HG02588 (cell line): ENCODE data around the gene GBF1.
"Not testable (repeated sequence)": the region's sequence is repeated elsewhere in the genome, so short reads cannot be mapped to it uniquely, and the experiment has no call there.

Experiments used
- ATAC-seq: cut with Tn5 transposase; IDR thresholded peaks from one replicate; pipeline ENCODE4 v1.9.1; 2021; ENCODE audit warnings: mild to moderate bottlenecking, moderate library complexity; ENCODE audit not compliant: unreplicated experiment

The GBF1 gene

GRCh38 chr10:102233997-102234396, 11.3 kb upstream of the GBF1 start:
- no peak for ATAC-seq

GRCh38 chr10:102234888-102235597, 10.3 kb upstream of the GBF1 start:
- ATAC-seq, result no peak

GRCh38 chr10:102235598-102235920, 9.8 kb upstream of the GBF1 start:
- no peak for ATAC-seq

- no peak for ATAC-seq
These were observed 9.3 kb upstream of the GBF1 start for GRCh38 chr10:102236006-102236405.

GRCh38 chr10:102237711-102238252, 7.5 kb upstream of the GBF1 start:
- ATAC-seq, result no peak

- ATAC-seq, result no peak
These were observed 4.8 kb upstream of the GBF1 start for GRCh38 chr10:102240467-102241031.

- no peak for ATAC-seq
These were observed 4.3 kb upstream of the GBF1 start for GRCh38 chr10:102241032-102241443.

- peak; percentile 36 for ATAC-seq
These were observed 3.8 kb upstream of the GBF1 start, which contains the start of gene PITX3 for GRCh38 chr10:102241444-102242117. PITX3 (minus strand) TSS chr10:102241512; CDS start chr10:102232080, 9,432 bp downstream.

GRCh38 chr10:102242118-102242485, 3.2 kb upstream of the GBF1 start:
- ATAC-seq, result no peak

GRCh38 chr10:102243309-102243708, 2.0 kb upstream of the GBF1 start:
- ATAC-seq, result no peak

- ATAC-seq, result no peak
These were observed 560 bp downstream of the GBF1 start for GRCh38 chr10:102245932-102246251.

- no peak for ATAC-seq
These were observed 929 bp downstream of the GBF1 start for GRCh38 chr10:102246261-102246660.

- no peak for ATAC-seq
These were observed 2.4 kb downstream of the GBF1 start for GRCh38 chr10:102247734-102248133.

GRCh38 chr10:102252508-102252907, 7.2 kb downstream of the GBF1 start:
- ATAC-seq, result not testable (repeated sequence)

GRCh38 chr10:102254426-102254825, 9.1 kb downstream of the GBF1 start:
- ATAC-seq, result no peak

GRCh38 chr10:102255404-102255803, 10.1 kb downstream of the GBF1 start:
- ATAC-seq, result no peak

- ATAC-seq, result no peak
These were observed 15.9 kb downstream of the GBF1 start for GRCh38 chr10:102261196-102261595.

GRCh38 chr10:102261842-102262241, 16.5 kb downstream of the GBF1 start:
- no peak for ATAC-seq

- no peak for ATAC-seq
These were observed 17.5 kb downstream of the GBF1 start for GRCh38 chr10:102262744-102263370.

GRCh38 chr10:102264371-102264770, 19.0 kb downstream of the GBF1 start:
- no peak for ATAC-seq

GRCh38 chr10:102266670-102267069, 21.3 kb downstream of the GBF1 start:
- no peak for ATAC-seq

GRCh38 chr10:102267748-102268147, 22.4 kb downstream of the GBF1 start:
- no peak for ATAC-seq
